Measurements from ENCODE around the gene TGM4.

The TGM4 gene

DNA sequence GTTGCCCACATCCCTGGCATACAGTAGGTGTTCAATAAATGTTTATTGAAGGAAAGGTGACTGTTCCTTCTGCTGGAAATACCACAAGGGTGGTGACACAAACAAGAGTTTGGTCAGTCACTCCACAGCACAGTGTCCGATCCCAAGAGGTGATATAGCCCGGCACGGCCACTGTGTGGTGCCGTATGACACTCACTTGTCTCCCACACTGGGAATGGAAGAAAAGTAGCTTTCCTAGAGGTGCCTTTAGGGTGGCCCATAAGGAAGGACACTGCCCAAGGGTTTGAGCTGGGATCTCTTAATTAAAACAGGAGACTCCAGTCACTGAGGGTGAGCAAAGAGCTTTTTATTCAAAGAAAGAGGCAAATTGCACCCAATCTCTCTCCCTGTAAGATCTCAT is 40.5 kb downstream of the TGM4 start:
- TF ChIP-seq, protein P1, sequence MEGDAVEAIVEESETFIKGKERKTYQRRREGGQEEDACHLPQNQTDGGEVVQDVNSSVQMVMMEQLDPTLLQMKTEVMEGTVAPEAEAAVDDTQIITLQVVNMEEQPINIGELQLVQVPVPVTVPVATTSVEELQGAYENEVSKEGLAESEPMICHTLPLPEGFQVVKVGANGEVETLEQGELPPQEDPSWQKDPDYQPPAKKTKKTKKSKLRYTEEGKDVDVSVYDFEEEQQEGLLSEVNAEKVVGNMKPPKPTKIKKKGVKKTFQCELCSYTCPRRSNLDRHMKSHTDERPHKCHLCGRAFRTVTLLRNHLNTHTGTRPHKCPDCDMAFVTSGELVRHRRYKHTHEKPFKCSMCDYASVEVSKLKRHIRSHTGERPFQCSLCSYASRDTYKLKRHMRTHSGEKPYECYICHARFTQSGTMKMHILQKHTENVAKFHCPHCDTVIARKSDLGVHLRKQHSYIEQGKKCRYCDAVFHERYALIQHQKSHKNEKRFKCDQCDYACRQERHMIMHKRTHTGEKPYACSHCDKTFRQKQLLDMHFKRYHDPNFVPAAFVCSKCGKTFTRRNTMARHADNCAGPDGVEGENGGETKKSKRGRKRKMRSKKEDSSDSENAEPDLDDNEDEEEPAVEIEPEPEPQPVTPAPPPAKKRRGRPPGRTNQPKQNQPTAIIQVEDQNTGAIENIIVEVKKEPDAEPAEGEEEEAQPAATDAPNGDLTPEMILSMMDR (IDR thresholded peaks at IDR 0.05) = no peak
- H3K27ac ChIP-seq = no peak overlapping the region
- H3K27me3 ChIP-seq = peaks cover 14% of the 10 kb centered on the region
- peaks cover 2 to 3% of the 10 kb centered on the region in 2 experiments for H3K4me1 ChIP-seq (ENCODE audit: control insufficient read depth in 1 of 2, insufficient read depth in 1 of 2, low read depth in 1 of 2, low read length in 1 of 2)
- H3K9me3 ChIP-seq = no peaks in the 10 kb centered on the region
- H3K36me3 ChIP-seq = peaks cover 52% of the 10 kb centered on the region
- no peak overlapping the region for H3K4me3 ChIP-seq (ENCODE audit: low read depth in 1 of 2, low read length in 1 of 2)

DNA sequence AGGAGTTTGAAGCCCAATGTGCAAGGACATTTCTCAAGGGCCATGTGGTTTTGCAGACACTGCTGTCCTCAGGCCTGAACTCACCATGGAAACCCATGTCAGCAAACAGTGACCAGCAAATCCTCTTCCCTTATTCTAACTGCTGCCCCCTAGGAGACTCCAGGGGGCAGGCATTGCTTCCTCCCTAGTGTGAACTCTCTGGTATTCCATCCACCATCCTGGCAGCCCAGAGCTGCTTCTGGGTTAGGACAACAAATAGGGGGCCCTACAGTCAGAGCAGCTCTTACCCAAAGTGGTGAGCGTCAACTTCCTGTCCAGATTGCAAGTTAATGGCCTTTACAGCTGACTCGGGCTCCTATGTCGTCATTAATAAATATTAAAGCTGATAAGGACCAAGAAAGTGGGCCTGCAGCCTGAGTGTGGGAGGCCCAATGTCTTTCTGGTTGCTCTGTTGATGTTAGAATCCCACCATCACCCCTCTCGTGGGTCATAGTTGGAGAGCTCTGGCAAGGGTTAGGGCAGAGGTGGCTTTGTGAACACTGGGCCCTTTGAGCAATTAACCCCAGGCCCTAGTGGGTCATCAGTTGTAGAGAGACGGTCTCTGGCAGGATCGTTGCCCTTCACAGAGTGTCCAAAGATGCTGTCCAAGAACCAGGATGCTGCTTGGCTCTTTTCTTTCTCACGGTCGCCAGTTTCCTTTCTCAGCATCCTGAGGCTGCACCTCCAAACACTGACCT is 41.5 kb downstream of the TGM4 start:
- Histone ChIP-seq H3K4me1 (ENCODE audit: control insufficient read depth in 1 of 2, insufficient read depth in 1 of 2, low read depth in 1 of 2, low read length in 1 of 2) (peaks cover 2 to 3% of the 10 kb centered on the region in 2 experiments), H3K9me3 (no peaks in the 10 kb centered on the region), H3K27ac (no peak overlapping the region), H3K27me3 (peaks cover 5% of the 10 kb centered on the region), H3K4me3 (ENCODE audit: low read depth in 1 of 2, low read length in 1 of 2) (no peak overlapping the region), H3K36me3 (peaks cover 62% of the 10 kb centered on the region)
- TF ChIP-seq, protein P1 (IDR thresholded peaks at IDR 0.05) = no peak

DNA sequence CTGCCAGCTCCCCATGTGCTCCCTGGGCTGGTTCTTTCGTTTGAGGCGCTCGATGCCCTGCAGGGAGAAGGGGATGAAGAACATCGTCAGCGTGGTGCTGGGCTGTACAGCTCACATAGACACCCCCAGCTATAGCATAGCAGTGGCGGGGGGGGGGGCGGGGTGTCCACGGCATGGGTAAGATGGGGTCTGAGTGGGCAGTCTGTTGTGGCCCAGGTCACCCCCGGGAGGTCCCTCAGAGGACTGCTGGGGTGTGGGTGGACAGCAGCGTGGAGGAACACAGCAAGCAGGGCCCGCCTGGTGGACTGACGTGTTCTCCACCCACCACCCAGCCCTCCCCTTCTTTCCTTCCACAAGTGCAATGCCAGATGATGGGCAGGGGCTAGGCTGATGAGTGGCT is 43.7 kb downstream of the TGM4 start:
- TF ChIP-seq, protein P1 (IDR thresholded peaks at IDR 0.05) = no peak
- no peak overlapping the region for H3K27ac ChIP-seq
- H3K9me3 ChIP-seq = no peaks in the 10 kb centered on the region
- H3K4me3 ChIP-seq (ENCODE audit: low read depth in 1 of 2, low read length in 1 of 2) = no peak overlapping the region
- H3K4me1 ChIP-seq (ENCODE audit: control insufficient read depth in 1 of 2, insufficient read depth in 1 of 2, low read depth in 1 of 2, low read length in 1 of 2) = peaks cover 2 to 3% of the 10 kb centered on the region in 2 experiments
- no peaks in the 10 kb centered on the region for H3K27me3 ChIP-seq
- peaks cover 84% of the 10 kb centered on the region for H3K36me3 ChIP-seq

DNA sequence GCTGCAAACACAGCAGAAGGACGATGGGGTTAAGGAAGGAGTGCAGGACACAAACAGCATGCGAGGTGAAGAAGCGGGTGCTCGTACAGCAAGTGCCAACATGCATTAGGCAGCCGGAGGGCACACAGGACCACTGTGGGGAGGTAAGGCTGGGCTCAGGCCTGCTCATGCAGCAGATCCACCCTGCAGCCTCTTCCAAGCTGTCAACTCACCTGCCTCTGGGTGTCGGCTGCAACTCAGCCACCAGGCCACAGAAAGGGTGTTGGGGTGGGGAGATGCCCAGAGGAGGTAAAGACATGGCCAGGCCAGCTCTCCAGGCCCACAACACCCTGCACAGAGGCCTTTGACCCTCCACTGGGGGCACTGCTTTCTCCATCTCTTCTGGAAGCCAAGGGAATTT is 44.2 kb downstream of the TGM4 start:
- Histone ChIP-seq H3K4me1 (ENCODE audit: control insufficient read depth in 1 of 2, insufficient read depth in 1 of 2, low read depth in 1 of 2, low read length in 1 of 2) (peaks cover 2 to 3% of the 10 kb centered on the region in 2 experiments), H3K27ac (no peak overlapping the region), H3K4me3 (ENCODE audit: low read depth in 1 of 2, low read length in 1 of 2) (no peak overlapping the region), H3K9me3 (no peaks in the 10 kb centered on the region), H3K36me3 (peaks cover 89% of the 10 kb centered on the region), H3K27me3 (no peaks in the 10 kb centered on the region)
- TF ChIP-seq, protein P1 (IDR thresholded peaks at IDR 0.05) = no peak

DNA sequence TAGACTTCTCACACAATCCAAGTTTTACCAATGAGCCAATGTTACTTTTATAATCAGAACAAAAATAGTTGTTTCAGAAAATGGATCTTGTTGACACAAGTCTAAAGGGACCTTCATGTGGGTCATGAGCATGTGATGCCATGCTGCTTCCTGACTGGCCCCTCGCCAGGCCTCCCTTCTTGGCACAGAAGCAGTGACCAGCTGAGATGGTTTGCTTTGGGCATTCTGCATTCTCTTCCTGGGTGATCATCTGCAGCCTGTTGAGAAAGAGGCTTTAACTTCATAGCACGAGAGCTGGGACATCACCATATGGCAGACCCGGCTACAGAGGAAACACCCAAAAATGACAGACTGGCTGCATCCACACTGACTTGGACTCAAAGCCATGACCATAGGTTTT is 45.7 kb downstream of the TGM4 start:
- Histone ChIP-seq H3K4me1 (ENCODE audit: control insufficient read depth in 1 of 2, insufficient read depth in 1 of 2, low read depth in 1 of 2, low read length in 1 of 2) (peaks cover 2 to 3% of the 10 kb centered on the region in 2 experiments), H3K9me3 (no peaks in the 10 kb centered on the region), H3K27ac (no peak overlapping the region), H3K4me3 (ENCODE audit: low read depth in 1 of 2, low read length in 1 of 2) (no peak overlapping the region), H3K27me3 (no peaks in the 10 kb centered on the region), H3K36me3 (peaks cover 97% of the 10 kb centered on the region)
- TF ChIP-seq, protein P1 (IDR thresholded peaks at IDR 0.05) = no peak
